HepG2 (cell line): Measurements from ENCODE around the gene SUN5. TPM values are rescaled to one million over a fixed set of nuclear protein-coding genes. Genes with fewer than 3 reads are reported as not detected.

ENCODE experiments used
- ATAD3A ChIP-seq: sonication (generic); formaldehyde crosslinking; IDR thresholded peaks from 2 replicates; pipeline ENCODE4 v1.4.0; 2020; ENCODE audit warnings: missing genetic modification reagents
- CBX2 ChIP-seq, 2 experiments: fragments of 200-600 bp in 1 of 2; sonication (generic); formaldehyde crosslinking in 1 of 2; IDR thresholded peaks; 2 replicates each; pipeline versions ENCODE4 v1.7.0 to v1.8.1; 2018 to 2022; ENCODE audit warnings: low read depth in 2 of 2, low read length in 1 of 2, mild to moderate bottlenecking in 1 of 2, missing genetic modification reagents in 1 of 2
- KIAA2018 ChIP-seq: sonication (generic); formaldehyde crosslinking; IDR thresholded peaks from 2 replicates; pipeline ENCODE4 v1.5.0; 2020; ENCODE audit warnings: mild to moderate bottlenecking, missing genetic modification reagents, borderline replicate concordance
- MBD4 ChIP-seq: IDR thresholded peaks from 2 replicates; pipeline ENCODE4 v1.6.1; 2012; ENCODE audit warnings: low read length, inconsistent platforms, borderline replicate concordance
- MED1 ChIP-seq: sonication (generic); formaldehyde crosslinking; IDR thresholded peaks from 2 replicates; pipeline ENCODE4 v1.4.0; 2020; ENCODE audit warnings: missing genetic modification reagents
- RFX1 ChIP-seq: fragments of 450-650 bp; IDR thresholded peaks from 2 replicates; pipeline ENCODE4 v1.6.1; 2017
- SATB2 ChIP-seq: sonication (generic); formaldehyde crosslinking; IDR thresholded peaks from 2 replicates; pipeline ENCODE4 v1.5.0; 2020; ENCODE audit warnings: missing genetic modification reagents
- TAF1 ChIP-seq: sonication (generic); formaldehyde crosslinking; IDR thresholded peaks from 2 replicates; pipeline ENCODE4 v1.4.0; 2020; ENCODE audit warnings: missing genetic modification reagents
- ZFP1 ChIP-seq: IDR thresholded peaks from 2 replicates; pipeline ENCODE4 v1.6.1; 2016
- ZNF10 ChIP-seq: sonication (generic); formaldehyde crosslinking; IDR thresholded peaks from 2 replicates; pipeline ENCODE4 v1.4.0; 2020; ENCODE audit warnings: mild to moderate bottlenecking, low read depth, missing genetic modification reagents, borderline replicate concordance
- ZNF121 ChIP-seq: sonication (generic); formaldehyde crosslinking; IDR thresholded peaks from 2 replicates; pipeline ENCODE4 v1.5.0; 2020; ENCODE audit warnings: mild to moderate bottlenecking, missing genetic modification reagents
- ZNF256 ChIP-seq: sonication (generic); formaldehyde crosslinking; conservative IDR thresholded peaks from 2 replicates; pipeline ENCODE4 v1.4.0; 2020; ENCODE audit warnings: missing genetic modification reagents
- ZNF460 ChIP-seq: sonication (generic); formaldehyde crosslinking; IDR thresholded peaks from 2 replicates; pipeline ENCODE4 v1.5.1; 2020; ENCODE audit warnings: missing genetic modification reagents, mild to moderate bottlenecking, borderline replicate concordance
- ZNF629 ChIP-seq: sonication (generic); formaldehyde crosslinking; conservative IDR thresholded peaks from 2 replicates; pipeline ENCODE4 v1.5.0; 2020; ENCODE audit warnings: missing genetic modification reagents
- ZNF841 ChIP-seq: sonication (generic); formaldehyde crosslinking; IDR thresholded peaks from 2 replicates; pipeline ENCODE4 v1.8.1; 2023; ENCODE audit warnings: missing genetic modification reagents, borderline replicate concordance
- polyA plus RNA-seq, 8 experiments: library from polyadenylated mRNA; depleted of rRNA in 3 of 8; stranded (reverse) in 7 of 8; unstranded in 1 of 8; fragments of >200 nt; fragmentation: Illumina TruSeq in 4 of 8; extraction: Trizol in 4 of 8; gene quantifications; 2 replicates each; pipeline versions ENCODE4 v1.2.1 to v1.2.3, GENCODE V29; 2011 to 2016; ENCODE audit warnings: low read depth in 4 of 8, missing spikeins in 1 of 8, mixed read lengths in 1 of 8; ENCODE audit not compliant: insufficient read depth in 1 of 8
- total RNA-seq, 5 experiments: library from RNA; depleted of rRNA; stranded (reverse); fragments of >200 nt; fragmentation: Illumina TruSeq; extraction: Trizol; gene quantifications; 2 replicates each; pipeline ENCODE4 v1.2.3, GENCODE V29; 2016; ENCODE audit warnings: low read depth in 1 of 5
- TF ChIP-seq, protein P1 (sequence below): sonication (generic); formaldehyde crosslinking; IDR thresholded peaks from 2 replicates; pipeline ENCODE4 v1.8.1; 2022; ENCODE audit warnings: mild to moderate bottlenecking, missing genetic modification reagents
- TF ChIP-seq, protein P2 (sequence below): sonication (generic); formaldehyde crosslinking; IDR thresholded peaks from 2 replicates; pipeline ENCODE4 v1.5.0; 2020; ENCODE audit warnings: mild to moderate bottlenecking, missing genetic modification reagents

Gene SUN5
- total and polyA plus RNA-seq, 2 of the 13 experiments (the other 11 are each of a cell fraction or from before 2014, with no cell fraction given), result not detected

DNA sequence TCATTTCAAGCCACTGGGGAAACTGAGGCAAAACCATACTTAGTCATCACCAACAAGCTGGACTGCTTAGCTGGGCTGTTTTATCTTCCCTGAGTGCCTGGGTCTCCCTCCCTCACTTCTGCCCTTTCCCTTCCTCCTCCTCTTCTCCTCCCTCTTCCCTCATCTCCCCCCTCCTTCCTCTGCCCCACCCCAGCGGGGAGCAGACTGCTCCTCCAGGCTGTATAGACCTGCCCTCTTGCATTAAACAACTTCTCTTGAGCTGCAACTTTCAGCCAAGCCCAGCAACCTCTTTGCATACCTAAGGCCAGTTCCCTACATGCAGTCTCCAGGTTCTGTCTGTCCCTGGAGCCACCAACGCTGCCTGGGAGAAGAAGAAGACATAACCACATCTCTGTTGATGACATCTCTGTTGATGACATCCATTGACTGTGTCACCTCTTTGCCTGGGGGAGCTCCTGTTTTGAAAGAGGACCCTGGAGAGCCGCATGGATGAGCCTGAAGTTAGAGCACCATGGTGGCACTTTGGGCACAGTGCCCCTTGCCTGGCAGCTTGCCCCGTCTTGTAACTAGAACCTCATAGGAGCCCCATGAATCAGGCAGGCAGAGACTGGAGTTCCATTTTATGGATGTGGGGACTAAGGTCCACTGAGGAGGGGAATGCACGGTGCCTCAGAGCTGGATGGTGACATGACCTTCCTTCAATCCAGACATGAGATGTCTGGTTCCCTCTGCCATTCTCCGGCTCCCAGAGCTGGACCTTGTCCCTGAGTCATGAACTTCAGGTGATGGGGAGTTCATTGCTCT is 19.4 kb upstream of the SUN5 start (continued):
- TF ChIP-seq ZFP1, result no peak
- TF ChIP-seq ZNF121 (CRISPR knock-in tag), result no peak
- no peak for TF ChIP-seq ZNF256 (CRISPR knock-in tag)
- TF ChIP-seq ZNF460, result no peak
- no peak for TF ChIP-seq RFX1
- TF ChIP-seq, protein P1, sequence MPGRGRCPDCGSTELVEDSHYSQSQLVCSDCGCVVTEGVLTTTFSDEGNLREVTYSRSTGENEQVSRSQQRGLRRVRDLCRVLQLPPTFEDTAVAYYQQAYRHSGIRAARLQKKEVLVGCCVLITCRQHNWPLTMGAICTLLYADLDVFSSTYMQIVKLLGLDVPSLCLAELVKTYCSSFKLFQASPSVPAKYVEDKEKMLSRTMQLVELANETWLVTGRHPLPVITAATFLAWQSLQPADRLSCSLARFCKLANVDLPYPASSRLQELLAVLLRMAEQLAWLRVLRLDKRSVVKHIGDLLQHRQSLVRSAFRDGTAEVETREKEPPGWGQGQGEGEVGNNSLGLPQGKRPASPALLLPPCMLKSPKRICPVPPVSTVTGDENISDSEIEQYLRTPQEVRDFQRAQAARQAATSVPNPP (CRISPR knock-in tag), result no peak
- TF ChIP-seq SATB2, result no peak
- TF ChIP-seq ZNF841 (CRISPR knock-in tag), result no peak
- no peak for TF ChIP-seq ZNF10
- TF ChIP-seq ZNF629, result peak; percentile 86
- no peak for TF ChIP-seq ATAD3A (CRISPR knock-in tag)
- TF ChIP-seq KIAA2018 (CRISPR knock-in tag), result no peak
- no peak for TF ChIP-seq TAF1 (CRISPR knock-in tag)
- TF ChIP-seq MED1 (CRISPR knock-in tag), result no peak
- TF ChIP-seq CBX2 (IDR thresholded peaks at IDR 0.05; ENCODE audit: low read depth, low read length), result no peak
- TF ChIP-seq CBX2 (CRISPR knock-in tag; IDR thresholded peaks at IDR 0.05; ENCODE audit: low read depth), result no peak
- no peak for TF ChIP-seq MBD4
- TF ChIP-seq, protein P2, sequence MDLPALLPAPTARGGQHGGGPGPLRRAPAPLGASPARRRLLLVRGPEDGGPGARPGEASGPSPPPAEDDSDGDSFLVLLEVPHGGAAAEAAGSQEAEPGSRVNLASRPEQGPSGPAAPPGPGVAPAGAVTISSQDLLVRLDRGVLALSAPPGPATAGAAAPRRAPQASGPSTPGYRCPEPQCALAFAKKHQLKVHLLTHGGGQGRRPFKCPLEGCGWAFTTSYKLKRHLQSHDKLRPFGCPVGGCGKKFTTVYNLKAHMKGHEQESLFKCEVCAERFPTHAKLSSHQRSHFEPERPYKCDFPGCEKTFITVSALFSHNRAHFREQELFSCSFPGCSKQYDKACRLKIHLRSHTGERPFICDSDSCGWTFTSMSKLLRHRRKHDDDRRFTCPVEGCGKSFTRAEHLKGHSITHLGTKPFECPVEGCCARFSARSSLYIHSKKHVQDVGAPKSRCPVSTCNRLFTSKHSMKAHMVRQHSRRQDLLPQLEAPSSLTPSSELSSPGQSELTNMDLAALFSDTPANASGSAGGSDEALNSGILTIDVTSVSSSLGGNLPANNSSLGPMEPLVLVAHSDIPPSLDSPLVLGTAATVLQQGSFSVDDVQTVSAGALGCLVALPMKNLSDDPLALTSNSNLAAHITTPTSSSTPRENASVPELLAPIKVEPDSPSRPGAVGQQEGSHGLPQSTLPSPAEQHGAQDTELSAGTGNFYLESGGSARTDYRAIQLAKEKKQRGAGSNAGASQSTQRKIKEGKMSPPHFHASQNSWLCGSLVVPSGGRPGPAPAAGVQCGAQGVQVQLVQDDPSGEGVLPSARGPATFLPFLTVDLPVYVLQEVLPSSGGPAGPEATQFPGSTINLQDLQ (CRISPR knock-in tag), result 0 out of 2 replicates have a peak, but pooled peaks have one; percentile 33
